ENCODE measurements around the gene ARV1. TPM values are rescaled to one million over a fixed set of nuclear protein-coding genes. Genes with fewer than 3 reads are reported as not detected.

The ARV1 gene
- total RNA-seq, 1 experiment from 2014 or later: 8.0 TPM

GRCh38 chr1:230982696-230983095 is 3.8 kb downstream of the ARV1 start:
- no peaks in the 10 kb centered on the region for H3K9me3 ChIP-seq (ENCODE audit: control insufficient read depth, low read depth, low read length)
- no peaks in the 10 kb centered on the region for H4K20me1 ChIP-seq (ENCODE audit: control insufficient read depth, insufficient read depth, insufficient read length)
- no peak overlapping the region for H3K4me3 Mint-ChIP-seq
- no peak for TF ChIP-seq CTCF (conservative IDR thresholded peaks at IDR 0.05)
- no peak overlapping the region for H3K9ac ChIP-seq (ENCODE audit: extremely low read depth, insufficient read length, low read length)
- no peak overlapping the region for H3K18ac ChIP-seq (ENCODE audit: insufficient read length, low read depth, low read length)
- H3K27me3 ChIP-seq (ENCODE audit: insufficient read depth, low read length): peaks cover 66% of the 10 kb centered on the region
- no peak overlapping the region for H3K27ac Mint-ChIP-seq
- H3K4me2 ChIP-seq (ENCODE audit: insufficient read depth, insufficient read length, low read length): no peak overlapping the region
- H3K4me1 Mint-ChIP-seq: peaks cover 25 to 36% of the 10 kb centered on the region in 2 experiments
- no peak overlapping the region for H2AK5ac ChIP-seq (ENCODE audit: insufficient read length, low read length)
- H3K9me3 Mint-ChIP-seq: no peaks in the 10 kb centered on the region; a peak in 1 of 5 replicates
- H3K36me3 Mint-ChIP-seq (ENCODE audit: insufficient read depth in 1 of 3, low read depth in 3 of 3): peaks cover 0 to 7% (median 5%) of the 10 kb centered on the region in 3 experiments; a peak in 5 of 7 replicates
- H3K27ac ChIP-seq (ENCODE audit: insufficient read length, low read depth, low read length): no peak overlapping the region
- H3K4me1 ChIP-seq (ENCODE audit: insufficient read depth, low read length): 0 out of 2 replicates have a peak, but pooled peaks cover 2% of the 10 kb centered on the region
- H3T11ph ChIP-seq (ENCODE audit: low read length): no peak overlapping the region
- no CpG with 5 or more reads among the region's 4 CpGs for WGBS (ENCODE audit: extremely low coverage, insufficient read length, low lambda C conversion rate)
- no peaks in the 10 kb centered on the region for H3K79me1 ChIP-seq (ENCODE audit: insufficient read depth, low read depth, low read length, poor library complexity, severe bottlenecking)
- H2BK120ac ChIP-seq (ENCODE audit: low read depth, low read length, poor library complexity, severe bottlenecking): no peak overlapping the region
- H2AFZ ChIP-seq (ENCODE audit: low read length): no peak overlapping the region
- no peak overlapping the region for H3K4ac ChIP-seq (ENCODE audit: low read depth, low read length)
- no peaks in the 10 kb centered on the region for H3K79me2 ChIP-seq (ENCODE audit: insufficient read depth, low read length)
- H3K56ac ChIP-seq (ENCODE audit: insufficient read length, low read depth, low read length): no peak overlapping the region
- no peak overlapping the region for H3K14ac ChIP-seq (ENCODE audit: insufficient read depth, low read length)
- no peak overlapping the region for H2BK12ac ChIP-seq (ENCODE audit: insufficient read length, low read depth, low read length)
- H2BK20ac ChIP-seq (ENCODE audit: low read depth, low read length, poor library complexity, severe bottlenecking): no peak overlapping the region
- peaks cover 2% of the 10 kb centered on the region for H3K27me3 Mint-ChIP-seq (ENCODE audit: low read depth)
- no peak overlapping the region for H4K91ac ChIP-seq (ENCODE audit: insufficient read length, low read depth, low read length)
- no peak overlapping the region for H2BK5ac ChIP-seq (ENCODE audit: insufficient read length, low read length)
- H2BK15ac ChIP-seq (ENCODE audit: low read depth, low read length): no peak overlapping the region
- no peak overlapping the region for H3K23ac ChIP-seq (ENCODE audit: insufficient read length, low read depth, low read length)
- peaks cover 9% of the 10 kb centered on the region for H3K23me2 ChIP-seq (ENCODE audit: insufficient read length, low read depth, low read length, poor library complexity, severe bottlenecking)
- DNase-seq: no peak
- H4K8ac ChIP-seq (replicated peaks; ENCODE audit: insufficient read length, low read depth, low read length): no peak overlapping the region
- H4K5ac ChIP-seq (ENCODE audit: insufficient read length, low read depth, low read length): no peak overlapping the region
